DOHH2 (cell line): ENCODE data around the gene RBCK1.

Source experiments
- H3F3A ChIP-seq: fragments of 200-600 bp; sonication (generic), shearing (Covaris generic); 2 replicates; pipeline ENCODE4 v1.6.0; 2016; ENCODE audit warnings: antibody characterized with exemption, mild to moderate bottlenecking; ENCODE audit not compliant: control insufficient read depth, insufficient read depth
- H3K27ac ChIP-seq: fragments of 200-600 bp; sonication (generic); 2 replicates; pipeline ENCODE4 v1.5.1; 2014; ENCODE audit warnings: low read depth, mild to moderate bottlenecking, low read length, moderate library complexity
- H3K27me3 ChIP-seq: fragments of 200-600 bp; sonication (generic); 2 replicates; pipeline ENCODE4 v1.6.1; 2014; ENCODE audit warnings: mild to moderate bottlenecking, low read length, mixed read lengths; ENCODE audit not compliant: control insufficient read depth
- H3K36me3 ChIP-seq: fragments of 200-600 bp; sonication (generic); 2 replicates; pipeline ENCODE4 v1.6.1; 2014; ENCODE audit warnings: mild to moderate bottlenecking, low read length, moderate library complexity, mixed read lengths; ENCODE audit not compliant: control insufficient read depth
- H3K4me1 ChIP-seq: fragments of 200-600 bp; sonication (generic); 2 replicates; pipeline ENCODE4 v1.6.1; 2014; ENCODE audit warnings: mild to moderate bottlenecking, low read length, mixed read lengths; ENCODE audit not compliant: control insufficient read depth
- H3K4me2 ChIP-seq: fragments of 200-600 bp; sonication (generic); 2 replicates; pipeline ENCODE4 v1.6.0; 2014; ENCODE audit warnings: mild to moderate bottlenecking, low read length, moderate library complexity
- H3K4me3 ChIP-seq: fragments of 200-600 bp; sonication (generic); 2 replicates; pipeline ENCODE4 v1.5.1; 2014; ENCODE audit warnings: mild to moderate bottlenecking, low read length, mixed read lengths
- H3K79me2 ChIP-seq: fragments of 200-600 bp; sonication (generic); 2 replicates; pipeline ENCODE4 v1.6.1; 2014; ENCODE audit warnings: mild to moderate bottlenecking, low read length, mixed read lengths; ENCODE audit not compliant: control insufficient read depth
- H3K9me2 ChIP-seq: fragments of 200-600 bp; sonication (generic); replicated peaks from 2 replicates; pipeline ENCODE4 v1.6.1; 2014; ENCODE audit warnings: mild to moderate bottlenecking, low read length, mixed read lengths; ENCODE audit not compliant: control insufficient read depth
- H3K9me3 ChIP-seq: fragments of 200-600 bp; sonication (generic); 2 replicates; pipeline ENCODE4 v1.6.1; 2014; ENCODE audit warnings: antibody characterized with exemption, low read length, mixed read lengths; ENCODE audit not compliant: control insufficient read depth, insufficient read depth
- H4K20me1 ChIP-seq: fragments of 200-600 bp; sonication (generic); 2 replicates; pipeline ENCODE4 v1.6.0; 2014; ENCODE audit warnings: low read depth, mild to moderate bottlenecking, antibody characterized with exemption, low read length, moderate library complexity; ENCODE audit not compliant: control insufficient read depth, insufficient read depth
- CTCF ChIP-seq: fragments of 200-600 bp; sonication (generic); IDR thresholded peaks from one replicate; pipeline ENCODE4 v1.5.1; 2014; ENCODE audit warnings: antibody characterized with exemption, mild to moderate bottlenecking, low read depth, low read length; ENCODE audit not compliant: poor library complexity, severe bottlenecking
- EZH2phosphoT487 ChIP-seq: fragments of 200-600 bp; sonication (generic); IDR thresholded peaks from 2 replicates; pipeline ENCODE4 v1.6.1; 2017; ENCODE audit warnings: borderline replicate concordance, mild to moderate bottlenecking, antibody characterized with exemption, low read length, moderate library complexity, mixed read lengths

Gene RBCK1

GRCh38 chr20:401682-402495 lies 6.2 kb upstream of the RBCK1 start:
- no peak overlapping the region for H3K27ac ChIP-seq
- H4K20me1 ChIP-seq: no peaks in the 10 kb centered on the region
- H3K9me2 ChIP-seq: no peaks in the 10 kb centered on the region
- H3K27me3 ChIP-seq: no peaks in the 10 kb centered on the region
- peaks cover 3% of the 10 kb centered on the region; the same call in 1 of the 2 replicates for H3F3A ChIP-seq
- peaks cover 11% of the 10 kb centered on the region for H3K36me3 ChIP-seq
- H3K4me3 ChIP-seq: peak overlapping the region; percentile 7; the same call in 1 of the 2 replicates
- H3K9me3 ChIP-seq: no peaks in the 10 kb centered on the region
- no peaks in the 10 kb centered on the region for H3K79me2 ChIP-seq
- TF ChIP-seq EZH2phosphoT487: no peak
- no peak for TF ChIP-seq CTCF
- H3K4me2 ChIP-seq: peak overlapping the region; percentile 37
- H3K4me1 ChIP-seq: peaks cover 25% of the 10 kb centered on the region

- Histone ChIP-seq H3K9me3 (no peaks in the 10 kb centered on the region), H3K27ac (no peak overlapping the region), H3K9me2 (no peaks in the 10 kb centered on the region), H3K4me3 (no peak overlapping the region), H3K36me3 (peaks cover 5% of the 10 kb centered on the region), H4K20me1 (no peaks in the 10 kb centered on the region), H3K79me2 (no peaks in the 10 kb centered on the region), H3F3A (peaks cover 3% of the 10 kb centered on the region; the same call in 1 of the 2 replicates), H3K27me3 (no peaks in the 10 kb centered on the region), H3K4me2 (peak overlapping the region; percentile 29; the same call in 1 of the 2 replicates), H3K4me1 (peaks cover 31% of the 10 kb centered on the region)
- TF ChIP-seq CTCF (no peak), EZH2phosphoT487 (no peak)
Observed at GRCh38 chr20:402496-402885, 5.6 kb upstream of the RBCK1 start.

- Histone ChIP-seq H4K20me1 (no peaks in the 10 kb centered on the region), H3K4me2 (peak overlapping the region; percentile 29; the same call in 1 of the 2 replicates), H3K79me2 (no peaks in the 10 kb centered on the region), H3K36me3 (no peaks in the 10 kb centered on the region), H3K9me2 (no peaks in the 10 kb centered on the region), H3K27ac (no peak overlapping the region), H3K4me3 (no peak overlapping the region), H3F3A (peaks cover 3% of the 10 kb centered on the region; the same call in 1 of the 2 replicates), H3K4me1 (peaks cover 32% of the 10 kb centered on the region), H3K27me3 (no peaks in the 10 kb centered on the region), H3K9me3 (no peaks in the 10 kb centered on the region)
- TF ChIP-seq CTCF: no peak
- TF ChIP-seq EZH2phosphoT487: no peak
Observed at GRCh38 chr20:402898-403581, 5.1 kb upstream of the RBCK1 start.
